ENCODE results near the gene ANKRD28.
"Not testable (repeated sequence)": the region's sequence is repeated elsewhere in the genome, so short reads cannot be mapped to it uniquely, and the experiment has no call there.

ANKRD28 gene

GRCh38 chr3:15801298-15801697 is 3.5 kb upstream of the ANKRD28 start:
- no peak for DNase-seq

DNA sequence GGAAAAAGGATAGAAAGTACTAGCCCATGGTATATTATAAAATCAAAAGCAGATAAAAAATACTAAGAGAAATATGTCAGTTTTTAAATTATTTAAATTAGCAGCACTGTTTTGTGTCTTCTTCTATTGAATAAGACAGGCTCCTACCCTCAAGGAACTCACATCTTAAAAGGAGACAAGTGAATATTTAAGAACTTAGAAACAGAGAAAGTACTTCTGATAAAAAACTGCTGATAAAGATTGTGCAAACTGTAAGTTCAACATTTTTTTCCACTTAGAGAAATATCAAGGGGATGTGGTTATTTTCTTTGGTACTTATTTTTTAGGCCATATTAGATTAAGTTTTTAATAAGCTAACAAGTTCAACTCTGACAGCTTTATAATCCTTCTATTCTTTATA is 3.0 kb upstream of the ANKRD28 start:
- no peak for DNase-seq

DNA sequence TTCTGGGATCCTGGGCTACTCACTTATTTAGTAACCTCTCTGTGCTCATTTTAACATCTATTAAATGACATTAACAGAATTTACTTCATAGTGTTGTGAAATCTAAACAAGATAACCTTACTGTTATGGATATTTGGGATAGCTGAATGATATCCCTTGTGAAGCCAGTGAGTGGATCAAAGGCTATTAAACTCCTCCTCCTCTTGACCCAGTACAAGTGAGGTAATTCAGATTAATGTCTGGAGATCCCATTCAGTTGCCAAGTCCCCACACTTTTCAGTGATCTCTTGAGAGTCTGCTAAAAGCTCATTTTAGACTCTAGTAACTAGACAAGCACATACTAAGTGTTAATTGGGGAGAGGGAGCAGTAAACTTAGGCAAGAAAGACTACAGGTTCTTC is 2.5 kb upstream of the ANKRD28 start:
- DNase-seq = no peak

GRCh38 chr3:15798533-15799245 is 910 bp upstream of the ANKRD28 start:
- no peak for DNase-seq

GRCh38 chr3:15796771-15797641 is 773 bp downstream of the ANKRD28 start:
- no peak for DNase-seq

DNA sequence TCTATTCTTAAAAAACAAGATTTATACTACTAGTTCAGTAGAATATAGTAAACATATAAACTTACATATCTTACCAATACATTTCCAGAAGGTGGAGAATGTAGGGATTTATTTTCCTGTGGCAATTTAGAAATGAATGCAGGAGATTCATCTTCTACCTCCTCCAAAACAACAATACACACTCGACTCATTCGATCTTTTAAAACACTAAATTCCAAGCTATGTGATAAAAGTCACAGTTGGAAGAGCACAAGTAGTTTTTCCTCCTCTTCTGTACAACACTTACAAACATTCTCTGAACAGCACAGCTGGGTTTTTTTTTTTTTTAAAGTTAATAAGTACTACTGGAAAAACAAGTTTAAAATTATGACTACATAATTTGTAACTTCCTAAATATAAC is 1.4 kb downstream of the ANKRD28 start:
- no peak for DNase-seq

GRCh38 chr3:15795651-15796308 is 2.0 kb downstream of the ANKRD28 start:
- DNase-seq = no peak

- DNase-seq = no peak
Observed at GRCh38 chr3:15794842-15795650, 2.7 kb downstream of the ANKRD28 start.

- peak; percentile 33 for DNase-seq
Observed at GRCh38 chr3:15794303-15794771, 3.4 kb downstream of the ANKRD28 start.

DNA sequence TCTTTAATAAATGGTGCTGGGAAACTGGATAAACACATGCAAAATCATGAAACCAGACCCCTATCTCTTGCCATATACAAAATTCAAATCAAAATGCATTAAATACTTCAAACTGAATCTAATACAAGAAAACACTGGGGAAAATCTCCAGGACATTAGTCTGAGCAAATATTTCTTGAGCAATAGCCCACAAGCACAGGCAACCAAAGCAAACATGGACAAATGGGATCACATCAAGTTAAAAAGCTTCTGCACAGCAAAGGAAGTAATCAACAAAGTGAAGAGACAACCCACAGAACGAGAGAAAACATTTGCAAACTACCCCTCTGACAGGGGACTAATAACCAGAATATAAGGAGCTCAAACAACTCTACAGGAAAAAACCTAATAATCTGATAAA is 6.3 kb downstream of the ANKRD28 start:
- DNase-seq = no peak

GRCh38 chr3:15787941-15788340 is 9.8 kb downstream of the ANKRD28 start:
- DNase-seq = no peak

DNA sequence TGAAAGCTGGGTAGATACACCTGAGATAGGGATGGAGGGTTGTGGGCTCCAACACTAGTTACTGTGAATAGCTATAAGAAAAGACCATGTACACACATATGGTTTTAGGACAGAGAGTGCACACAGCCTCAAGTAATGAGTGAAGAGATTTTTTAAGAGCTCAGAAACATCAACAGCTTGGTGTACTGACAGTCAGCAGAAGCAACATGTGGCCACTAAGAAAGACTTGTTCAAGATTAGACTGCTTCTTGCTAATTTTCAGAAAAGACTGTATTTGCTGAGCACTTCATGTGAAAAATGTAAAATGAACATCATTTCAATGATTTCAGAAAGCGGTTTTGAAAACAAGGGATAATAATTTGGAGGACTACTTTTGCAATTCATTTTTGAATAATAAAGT is 10.3 kb downstream of the ANKRD28 start:
- no peak for DNase-seq

DNA sequence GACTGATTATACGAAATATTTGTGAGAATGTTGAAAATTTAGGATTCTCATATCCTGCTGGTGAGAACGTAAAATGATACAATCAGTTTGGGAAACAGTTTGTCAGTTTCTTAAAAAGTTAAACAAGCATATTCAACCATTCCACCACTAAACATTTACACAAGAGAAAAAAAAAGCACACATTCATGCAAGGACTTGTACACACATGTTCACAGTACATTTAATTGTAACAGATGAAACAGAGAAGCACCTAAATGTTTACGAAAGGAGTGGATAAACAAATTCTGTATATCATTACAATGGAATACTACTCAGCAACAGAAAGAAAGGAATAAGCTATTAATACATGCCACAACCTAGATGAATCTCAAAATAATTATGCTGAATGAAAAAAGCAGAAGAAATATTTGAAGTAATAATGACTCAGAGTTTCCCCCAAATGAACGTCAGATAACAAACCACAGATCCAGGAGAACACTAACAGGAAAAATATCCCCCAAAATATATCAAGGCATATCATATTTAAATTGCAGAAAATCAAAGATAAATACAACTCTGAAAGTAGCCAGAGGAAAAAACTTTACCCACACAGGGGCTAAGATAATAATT is 14.3 kb downstream of the ANKRD28 start:
- DNase-seq = no peak

DNA sequence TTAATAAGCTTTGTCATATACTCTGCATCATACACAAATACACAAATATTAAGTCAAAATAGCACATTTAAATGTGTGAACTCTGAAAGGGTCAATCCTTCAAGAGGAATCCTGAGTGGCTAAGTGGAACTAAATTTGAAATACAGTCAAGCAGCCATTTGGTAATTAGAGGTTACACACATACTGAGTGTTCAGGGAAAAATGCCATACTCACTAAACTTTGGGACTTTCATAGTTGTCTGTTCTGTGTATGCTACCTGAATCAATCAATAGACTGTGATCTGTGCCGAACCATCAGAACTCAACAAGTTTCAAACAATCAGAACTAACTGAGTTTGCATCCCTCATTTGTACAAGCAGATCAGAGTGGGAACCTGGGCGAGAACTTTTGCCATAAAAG is 15.3 kb downstream of the ANKRD28 start:
- DNase-seq = no peak

DNA sequence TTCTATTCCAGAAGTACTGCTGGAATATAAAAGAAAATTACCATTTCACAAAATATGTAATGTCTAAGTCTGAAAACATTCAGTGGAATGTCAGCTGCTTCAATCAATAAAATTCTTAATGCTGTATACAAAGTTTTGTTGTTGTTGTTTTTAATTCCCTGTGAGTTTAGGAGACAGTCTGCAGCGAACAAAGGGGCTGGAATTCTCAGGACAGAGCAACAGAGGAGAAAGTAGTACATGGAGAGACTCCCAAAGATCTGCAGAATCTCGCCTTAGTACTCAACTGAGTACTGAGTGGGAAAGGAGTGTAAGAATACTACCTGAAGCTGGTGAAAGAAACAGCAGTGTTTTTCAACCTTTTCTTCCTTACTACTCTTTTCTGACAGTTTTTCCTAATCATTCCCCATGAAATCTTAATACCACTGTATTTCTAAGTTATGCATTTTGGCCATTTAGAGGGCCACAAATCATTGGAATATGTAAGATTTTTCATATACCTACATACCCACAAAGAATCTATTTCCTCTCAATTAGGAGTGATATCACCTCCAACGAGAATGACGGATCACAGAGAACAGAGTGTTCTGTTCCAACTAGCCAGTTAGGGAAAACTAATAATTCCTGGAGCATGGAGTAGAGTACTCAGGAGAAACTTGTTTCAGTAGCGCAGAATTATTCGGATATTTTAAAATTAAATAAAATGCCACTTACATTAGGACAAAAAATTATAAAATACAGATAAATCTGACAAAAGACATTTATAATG is 16.0 kb downstream of the ANKRD28 start:
- no peak for DNase-seq

- DNase-seq = no peak
Observed at GRCh38 chr3:15781131-15781530, 16.6 kb downstream of the ANKRD28 start.

DNA sequence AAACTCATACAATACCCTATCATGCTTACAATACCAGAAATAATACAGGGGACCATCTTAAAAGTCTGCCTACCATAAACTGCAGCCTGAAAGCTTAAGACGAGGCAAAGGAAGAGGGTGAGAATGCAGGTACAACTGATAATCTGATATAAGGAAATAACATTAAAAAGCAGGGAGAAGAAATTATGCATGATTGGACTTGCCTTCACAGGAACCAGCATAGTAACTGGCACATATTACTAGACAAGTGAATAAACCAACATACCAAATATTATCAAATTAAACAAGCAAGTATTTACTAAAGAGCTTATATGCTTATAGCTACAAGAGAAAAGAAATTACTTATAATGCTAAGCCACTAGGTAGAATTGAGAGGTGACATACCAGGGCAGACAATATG is 18.7 kb downstream of the ANKRD28 start:
- no peak for DNase-seq

DNA sequence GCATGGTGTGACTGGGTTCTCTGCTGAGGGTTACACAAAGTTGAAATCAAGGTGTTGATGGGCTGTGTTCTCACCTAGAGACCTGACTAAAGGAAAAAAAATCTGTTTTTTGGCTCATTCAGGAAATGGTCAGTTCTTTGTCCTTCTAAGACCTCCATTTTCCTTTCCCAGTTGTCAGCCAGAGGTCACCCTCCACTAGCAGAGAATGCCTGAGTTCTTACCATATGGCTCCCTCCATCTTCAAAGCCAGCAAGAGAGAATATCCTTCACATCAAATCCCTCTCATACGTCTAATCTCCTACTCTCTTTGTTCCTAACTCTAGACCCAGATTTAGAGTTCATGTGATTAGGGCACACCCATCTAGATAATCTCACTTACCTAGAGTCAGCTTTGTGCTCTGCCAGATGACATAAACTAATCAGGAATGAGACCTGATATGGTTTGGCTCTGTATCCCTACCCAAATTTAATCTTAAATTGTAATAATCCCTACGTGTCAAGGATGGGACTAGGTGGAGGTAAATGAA is 19.4 kb downstream of the ANKRD28 start:
- no peak for DNase-seq

DNA sequence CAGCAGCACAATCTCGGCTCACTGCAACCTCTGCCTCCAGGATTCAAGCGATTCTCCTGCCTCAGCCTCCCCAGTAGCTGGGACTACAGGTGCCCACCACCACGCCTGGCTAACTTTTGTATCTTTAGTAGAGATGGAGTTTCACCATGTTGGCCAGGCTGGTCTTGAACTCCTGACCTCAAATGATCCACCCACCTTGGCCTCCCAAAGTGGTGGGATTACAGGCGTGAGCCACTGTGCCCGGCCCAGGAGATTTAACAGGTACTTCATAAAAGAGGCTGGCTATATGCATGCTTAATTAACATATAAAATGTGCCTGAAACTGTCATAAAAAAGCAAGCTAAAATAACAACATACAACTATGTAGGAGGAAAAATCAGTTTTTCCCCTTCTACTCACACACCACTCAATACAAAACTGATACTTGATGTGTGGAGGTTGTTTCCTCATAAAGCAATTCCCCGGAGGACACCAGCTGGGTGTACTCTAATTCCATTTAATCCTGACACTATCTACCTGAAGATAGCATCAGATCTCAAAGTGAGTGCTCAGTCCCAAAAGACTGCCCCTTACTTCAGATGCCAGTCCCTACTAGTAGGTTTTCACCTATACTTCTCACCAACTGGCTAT is 22.7 kb downstream of the ANKRD28 start:
- not testable (repeated sequence) for DNase-seq

DNA sequence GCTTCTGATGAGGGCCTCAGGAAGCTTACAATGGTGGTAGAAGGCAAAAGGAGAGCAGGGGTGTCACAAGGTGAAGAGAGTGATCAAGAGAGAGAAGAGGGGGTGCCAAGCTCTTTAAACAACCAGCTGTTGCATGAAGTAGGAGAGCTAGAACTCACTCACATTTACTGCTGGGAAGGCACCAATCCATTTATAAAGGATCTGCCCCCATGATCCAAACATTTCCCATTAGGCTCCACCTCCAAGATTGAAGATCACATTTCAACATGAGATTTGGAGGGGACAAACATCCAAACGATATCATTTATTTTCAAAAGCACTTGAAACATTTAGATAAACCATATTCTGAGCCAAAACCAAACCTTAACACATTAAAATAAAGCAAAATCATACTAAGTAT is 26.3 kb downstream of the ANKRD28 start:
- DNase-seq = no peak
